NCI-H187 (cell line): Measurements from ENCODE around the gene ENTPD8.
"Not testable (repeated sequence)": the region's sequence is repeated elsewhere in the genome, so short reads cannot be mapped to it uniquely, and the experiment has no call there.

ENCODE experiments used
- DNase-seq, 2 experiments: peaks; one replicate each; lab custom pipeline; 2025; lab: John Stamatoyannopoulos, UW

The ENTPD8 gene

GRCh38 chr9:137475666-137476065 is 34.5 kb upstream of the ENTPD8 start:
- no peak for DNase-seq

GRCh38 chr9:137474271-137474670 is 33.1 kb upstream of the ENTPD8 start:
- no peak for DNase-seq

GRCh38 chr9:137470785-137471184 is 29.6 kb upstream of the ENTPD8 start:
- DNase-seq, result no peak

GRCh38 chr9:137467896-137468295 is 26.7 kb upstream of the ENTPD8 start:
- no peak for DNase-seq

- no peak for DNase-seq
Observed at GRCh38 chr9:137467161-137467581, 26.0 kb upstream of the ENTPD8 start.

- DNase-seq, result not testable (repeated sequence)
Observed at GRCh38 chr9:137466389-137467085, 25.4 kb upstream of the ENTPD8 start.

GRCh38 chr9:137465720-137466388 is 24.7 kb upstream of the ENTPD8 start:
- DNase-seq, result no peak

GRCh38 chr9:137465000-137465719 is 24.0 kb upstream of the ENTPD8 start:
- DNase-seq, result no peak

GRCh38 chr9:137464291-137464999 is 23.3 kb upstream of the ENTPD8 start:
- no peak for DNase-seq

- DNase-seq, result no peak
Observed at GRCh38 chr9:137463931-137464290, 22.8 kb upstream of the ENTPD8 start.

- no peak for DNase-seq
Observed at GRCh38 chr9:137462986-137463930, 22.1 kb upstream of the ENTPD8 start.

GRCh38 chr9:137462396-137462985 is 21.3 kb upstream of the ENTPD8 start:
- no peak for DNase-seq

- no peak for DNase-seq
Observed at GRCh38 chr9:137461663-137462395, 20.7 kb upstream of the ENTPD8 start.

GRCh38 chr9:137461316-137461662 is 20.1 kb upstream of the ENTPD8 start:
- no peak for DNase-seq

GRCh38 chr9:137460363-137461315 is 19.5 kb upstream of the ENTPD8 start:
- no peak for DNase-seq

GRCh38 chr9:137459601-137460362 is 18.6 kb upstream of the ENTPD8 start:
- DNase-seq, result no peak

- peak; percentile 39 to 72 for DNase-seq
Observed at GRCh38 chr9:137459152-137459600, 18.0 kb upstream of the ENTPD8 start, which contains the start of gene NSMF. NSMF (minus strand) TSS chr9:137459334; CDS start chr9:137459102, 232 bp downstream.
